Stimulated activated CD4-positive, alpha-beta T cell treated with anti-CD3 and anti-CD28 coated beads, Interleukin-12 subunit alpha, Interleukin-12 subunit beta, amount 100 ng/mL, for 24 hours (primary cell): Measurements from ENCODE around the gene VEPH1.

Experiments
- DNase-seq, 2 experiments: peaks; one replicate each; pipeline ENCODE4 v3.0.0-alpha.2; 2020; ENCODE audit warnings: low read depth in 2 of 2

VEPH1 gene

GRCh38 chr3:157301755-157302154 is 201.5 kb downstream of the VEPH1 start:
- no peak for DNase-seq

GRCh38 chr3:157300981-157301663 is 202.1 kb downstream of the VEPH1 start:
- DNase-seq, result no peak

DNA sequence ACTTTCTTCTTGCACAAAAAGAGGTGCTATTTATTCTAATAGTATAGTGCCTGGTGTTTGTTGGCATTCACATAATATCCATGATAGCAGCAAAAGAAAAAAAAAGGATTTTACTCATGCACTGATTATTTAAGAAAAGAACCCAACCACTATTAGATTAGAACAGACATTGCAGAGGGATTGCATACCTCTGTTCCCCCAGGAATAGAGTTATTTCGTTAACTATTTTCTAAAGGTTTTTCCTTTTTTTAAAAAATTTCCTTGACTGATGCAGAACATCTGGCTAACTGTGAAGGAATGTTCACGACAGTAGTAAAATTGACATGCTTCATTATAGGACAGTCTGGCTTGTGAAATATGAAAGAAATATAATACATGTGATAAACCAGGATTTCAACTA is 203.1 kb downstream of the VEPH1 start:
- no peak for DNase-seq

- no peak for DNase-seq
Measured at GRCh38 chr3:157297328-157297915, 205.8 kb downstream of the VEPH1 start.

DNA sequence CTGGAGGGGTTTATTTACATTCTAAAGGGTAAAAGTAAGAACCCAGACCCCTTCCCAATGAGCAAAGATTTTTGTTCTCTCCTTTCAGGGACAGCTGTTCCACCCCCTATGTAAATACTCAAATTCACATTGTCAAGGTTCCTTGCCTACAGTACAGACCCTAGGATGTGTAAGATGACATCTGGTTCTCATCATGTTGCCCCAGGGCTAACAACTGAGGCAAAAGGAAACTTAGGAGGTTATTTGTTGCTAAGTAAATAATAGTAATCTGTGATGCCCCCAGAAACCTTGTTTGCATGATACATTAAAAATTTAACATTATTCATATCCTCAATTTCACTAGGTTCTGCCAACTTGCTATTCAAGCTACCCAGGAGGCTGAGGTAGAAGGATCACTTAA is 208.3 kb downstream of the VEPH1 start:
- no peak for DNase-seq

GRCh38 chr3:157294491-157294890 is 208.7 kb downstream of the VEPH1 start:
- DNase-seq, result no peak

DNA sequence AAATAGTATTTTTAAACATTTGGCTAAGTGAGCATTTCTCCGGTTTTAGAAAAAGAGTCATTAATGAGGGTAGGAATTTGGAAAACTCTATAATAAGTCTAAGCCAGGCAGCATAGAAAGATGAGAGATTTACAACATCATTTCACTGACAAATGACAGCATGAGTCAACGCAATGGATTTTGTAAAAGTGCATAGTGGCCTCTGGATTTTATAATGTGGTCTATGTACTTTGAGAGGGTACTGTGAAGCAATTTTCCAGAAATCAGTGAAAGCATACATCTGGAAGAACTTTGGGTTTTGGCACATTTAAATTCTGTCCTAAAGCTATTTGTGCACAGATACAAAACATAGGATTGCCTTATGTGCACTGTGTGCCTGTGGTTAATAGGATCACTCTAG is 212.4 kb downstream of the VEPH1 start:
- no peak for DNase-seq

DNA sequence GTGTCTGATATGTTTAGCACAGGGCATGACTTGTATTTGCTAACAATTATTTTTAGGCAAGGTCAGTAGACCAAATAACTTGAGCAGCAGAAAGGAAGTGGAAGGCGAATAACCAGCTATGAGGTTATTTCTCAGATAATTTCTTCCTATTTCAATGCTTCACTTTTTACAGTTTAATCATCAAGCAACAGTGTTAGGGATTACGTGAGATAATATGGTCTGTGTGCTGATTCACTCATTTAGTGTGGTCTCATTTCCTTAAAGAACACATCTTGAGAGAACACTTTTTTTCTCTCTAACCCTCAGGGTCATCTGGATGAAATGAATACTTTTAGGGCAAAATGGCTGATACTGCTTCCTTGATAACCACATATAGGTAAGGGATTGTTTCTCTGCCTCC is 217.2 kb downstream of the VEPH1 start:
- DNase-seq, result no peak

DNA sequence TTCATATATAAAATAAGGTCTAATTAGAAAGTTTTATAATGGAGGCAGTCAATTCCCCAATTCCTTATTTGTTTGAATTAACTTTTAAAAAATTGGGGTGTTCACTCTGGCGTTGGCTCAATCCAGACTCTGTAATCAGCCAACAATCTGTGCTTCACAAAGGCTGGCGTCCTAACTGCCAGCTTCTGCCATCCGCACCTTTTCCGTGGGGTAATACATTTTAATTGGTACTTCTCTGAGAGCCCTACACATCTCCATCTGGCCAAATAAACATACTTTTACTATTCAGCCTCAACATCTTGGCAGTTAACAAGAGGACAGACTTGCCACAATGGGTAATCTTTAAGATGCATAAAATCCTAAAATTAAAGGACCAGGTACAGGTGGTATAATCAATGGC is 218.1 kb downstream of the VEPH1 start:
- DNase-seq, result no peak

DNA sequence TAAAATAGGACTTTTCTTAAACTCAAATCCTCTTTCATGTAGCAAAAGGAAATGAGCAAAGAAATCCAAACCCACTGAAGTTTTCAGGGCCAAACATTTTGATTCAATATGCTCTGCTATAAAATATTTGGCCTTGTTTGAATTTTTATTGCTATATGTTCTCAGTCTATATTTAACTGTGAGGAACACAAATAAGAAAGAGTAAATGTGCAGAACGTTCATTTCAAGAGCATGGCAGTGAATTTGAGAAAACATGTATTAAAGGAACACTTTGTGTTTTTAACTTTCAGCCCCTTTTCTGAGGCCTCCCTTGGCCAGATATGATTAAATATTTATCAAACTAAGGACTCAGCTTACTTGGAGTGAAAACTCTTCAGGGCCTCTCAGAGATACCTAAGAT is 218.5 kb downstream of the VEPH1 start:
- no peak for DNase-seq

DNA sequence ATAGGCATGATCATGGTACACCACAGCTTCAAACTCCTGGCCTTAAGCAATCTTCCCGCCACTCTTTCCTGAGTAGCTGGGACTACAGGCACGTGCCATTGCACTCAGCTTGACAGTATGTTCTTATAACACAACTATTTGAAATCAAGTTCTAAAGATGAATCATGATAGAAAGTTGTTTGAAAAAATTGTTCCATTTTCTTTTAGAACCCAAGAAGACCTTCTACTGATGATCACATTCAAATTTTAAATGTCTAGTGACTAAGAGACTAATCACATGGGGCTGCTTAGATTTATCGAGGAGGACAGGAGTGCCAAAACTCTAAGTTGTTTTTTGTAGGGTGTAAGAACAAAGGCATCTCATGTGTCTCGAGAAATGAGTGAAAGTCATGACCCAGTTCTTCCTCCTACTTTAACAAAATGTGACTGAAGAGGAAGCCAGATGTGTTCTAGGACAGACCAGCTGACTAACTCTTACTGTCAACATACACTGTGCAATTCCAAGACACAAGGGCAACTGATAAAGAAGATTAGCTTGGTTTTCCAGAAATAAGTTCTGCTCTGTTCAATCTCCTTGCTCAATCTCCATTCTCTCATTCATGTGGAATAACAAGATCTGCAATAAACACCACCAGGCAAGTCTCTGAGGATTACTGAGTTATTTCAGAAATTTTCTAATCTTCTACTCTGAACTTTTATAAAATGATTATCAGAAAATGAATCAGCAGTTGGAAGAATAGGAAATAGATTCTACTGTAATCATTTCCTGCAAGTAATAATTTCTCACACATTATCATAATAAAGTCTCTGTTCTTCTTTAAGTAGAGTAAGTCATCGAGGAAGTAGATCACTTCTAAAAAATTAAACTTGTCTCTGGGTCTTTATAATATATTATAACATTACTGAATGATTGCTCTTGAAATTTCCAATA is 220.7 kb downstream of the VEPH1 start:
- DNase-seq, result no peak

DNA sequence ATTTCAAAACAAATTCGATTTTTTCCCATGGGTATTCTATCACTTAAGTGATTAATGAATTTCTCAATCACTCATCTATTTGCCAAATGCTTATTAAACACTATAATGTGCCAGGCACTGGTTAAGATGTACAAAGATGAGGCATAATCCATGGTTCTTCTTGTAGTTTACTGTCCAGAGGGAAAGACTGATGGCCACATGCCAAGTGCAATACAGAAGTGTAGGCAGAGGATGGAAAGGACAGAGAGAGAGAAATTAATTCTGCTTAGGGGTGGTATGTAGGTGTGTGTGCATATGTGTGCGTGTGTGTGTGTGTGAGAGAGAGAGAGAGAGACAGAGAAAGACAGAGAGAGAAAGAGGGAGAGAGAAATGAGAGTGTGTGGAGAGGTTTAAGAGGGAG is 222.4 kb downstream of the VEPH1 start:
- DNase-seq, result no peak

DNA sequence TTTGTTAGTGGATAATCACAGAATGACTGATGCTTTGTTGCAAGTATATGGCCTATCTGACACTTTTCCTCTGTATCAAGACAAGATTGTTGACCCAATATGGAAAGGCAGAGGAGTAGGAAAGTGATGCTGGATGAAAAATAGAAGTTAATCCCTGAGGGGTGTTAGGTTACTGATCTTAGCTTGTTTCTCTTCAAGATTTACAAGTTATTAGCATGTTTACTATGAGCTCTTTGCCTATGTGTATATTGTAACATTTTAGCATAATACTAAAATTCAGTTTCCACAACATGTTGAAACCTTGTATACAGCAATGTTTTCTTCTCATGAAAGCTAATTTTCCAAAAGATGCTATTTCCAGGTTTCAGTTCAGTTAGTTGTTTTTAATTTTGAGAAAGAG is 222.9 kb downstream of the VEPH1 start:
- DNase-seq, result no peak

GRCh38 chr3:157279237-157279636 is 224.0 kb downstream of the VEPH1 start:
- DNase-seq, result no peak

DNA sequence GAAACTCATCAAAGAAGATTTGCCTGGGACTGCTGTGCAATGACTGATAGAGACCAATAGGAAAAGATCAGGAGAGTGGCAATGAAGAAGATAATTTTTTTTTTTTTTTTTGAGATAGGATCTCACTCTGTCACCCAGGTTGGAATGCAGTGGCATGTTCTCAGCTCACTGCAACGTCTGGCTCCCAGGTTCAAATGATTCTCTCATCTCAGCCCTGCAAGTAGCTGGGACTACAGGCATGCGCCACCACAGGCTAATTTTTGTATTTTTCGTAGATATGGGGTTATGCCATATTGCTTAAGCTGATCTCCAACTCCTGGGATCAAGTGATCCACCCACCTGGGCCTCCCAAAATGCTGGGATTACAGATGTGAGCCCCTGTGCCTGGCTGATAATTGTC is 226.4 kb downstream of the VEPH1 start:
- no peak for DNase-seq

DNA sequence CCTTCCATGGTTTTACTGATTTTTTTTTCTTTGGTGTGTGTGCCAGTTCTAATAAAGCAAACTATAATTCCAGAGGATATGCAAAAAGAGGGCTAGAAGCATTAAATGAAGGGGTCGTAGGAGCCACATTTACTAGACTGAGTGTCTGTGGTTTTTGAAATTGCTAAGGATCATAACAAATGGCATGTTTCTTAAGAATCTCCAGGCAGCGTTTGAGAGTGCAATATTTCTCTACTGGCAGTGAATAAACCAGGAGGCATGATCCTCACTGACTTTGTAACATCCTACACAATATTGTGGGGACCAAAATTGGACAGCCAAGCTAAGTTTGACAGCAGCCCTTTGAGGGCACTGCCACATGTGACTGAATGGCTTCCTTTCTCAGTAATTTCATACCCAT is 227.4 kb downstream of the VEPH1 start:
- no peak for DNase-seq

DNA sequence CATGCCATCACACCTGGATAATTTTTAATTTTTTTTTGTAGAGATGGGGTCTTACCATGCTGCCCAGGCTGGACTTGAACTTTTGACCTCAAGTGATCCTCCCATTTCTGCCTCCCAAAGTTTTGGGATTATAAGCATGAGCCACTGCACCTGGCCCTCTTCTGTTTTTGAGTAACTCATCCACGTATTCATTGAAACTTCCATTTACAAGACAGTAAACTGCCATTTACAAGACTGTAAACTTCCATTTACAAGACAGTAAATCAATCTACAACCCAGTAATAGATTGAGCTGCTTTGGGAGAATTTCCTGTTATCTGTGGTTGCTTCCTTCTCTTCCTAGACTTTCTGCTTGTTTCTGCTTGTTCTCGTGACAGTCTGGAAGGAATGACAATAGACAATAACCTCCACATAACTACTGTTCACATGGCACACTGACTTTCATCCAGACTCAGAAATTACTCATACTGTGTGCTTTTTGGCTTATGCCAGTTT is 228.5 kb downstream of the VEPH1 start:
- no peak for DNase-seq

DNA sequence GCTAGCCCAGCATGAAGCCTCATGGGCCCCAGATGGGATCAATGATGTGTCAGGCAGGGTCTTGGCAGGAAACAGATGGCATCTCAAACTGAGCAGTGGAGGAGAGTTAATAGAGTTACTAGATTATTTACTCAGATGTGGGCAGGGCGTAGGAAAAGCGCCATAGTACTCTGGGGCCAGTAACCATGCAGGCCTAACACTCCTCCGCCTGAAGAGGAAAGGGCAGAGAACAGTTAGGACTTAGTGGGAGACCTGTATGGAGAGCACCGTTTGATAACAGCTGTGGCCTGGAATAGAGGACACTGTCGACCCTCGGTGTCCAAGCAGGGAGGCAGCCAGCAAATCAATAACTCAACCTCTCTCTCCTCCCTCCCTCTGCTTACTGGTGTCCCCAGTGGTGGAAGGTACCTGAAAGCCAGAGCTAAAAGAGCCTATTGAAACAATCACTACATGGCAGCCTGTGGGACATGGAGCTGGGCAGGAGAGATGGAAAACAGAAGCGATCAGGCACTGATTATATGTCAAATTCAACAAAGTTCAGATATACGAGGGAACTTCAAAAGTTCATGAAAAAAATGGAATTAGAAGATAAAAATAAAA is 231.8 kb downstream of the VEPH1 start:
- DNase-seq, result no peak

DNA sequence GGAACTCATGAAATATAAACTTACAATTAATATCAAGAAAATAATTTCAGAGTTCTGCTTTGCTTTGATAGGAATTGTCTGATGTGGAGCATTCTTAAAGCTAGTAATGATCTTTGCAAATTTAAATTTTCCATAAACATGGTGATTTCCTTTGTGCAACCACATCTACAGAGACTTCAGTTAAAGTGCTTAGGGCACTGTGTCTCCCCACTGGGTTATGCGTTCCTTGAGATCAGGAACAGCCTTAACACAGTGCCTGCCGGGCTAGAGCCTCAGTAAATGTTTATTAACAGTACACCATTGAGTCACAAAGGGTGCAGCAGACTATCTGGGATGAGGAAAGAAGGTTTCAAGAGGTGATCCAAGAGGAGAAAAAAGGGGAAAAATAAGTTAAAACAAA is 235.2 kb downstream of the VEPH1 start:
- DNase-seq, result no peak

DNA sequence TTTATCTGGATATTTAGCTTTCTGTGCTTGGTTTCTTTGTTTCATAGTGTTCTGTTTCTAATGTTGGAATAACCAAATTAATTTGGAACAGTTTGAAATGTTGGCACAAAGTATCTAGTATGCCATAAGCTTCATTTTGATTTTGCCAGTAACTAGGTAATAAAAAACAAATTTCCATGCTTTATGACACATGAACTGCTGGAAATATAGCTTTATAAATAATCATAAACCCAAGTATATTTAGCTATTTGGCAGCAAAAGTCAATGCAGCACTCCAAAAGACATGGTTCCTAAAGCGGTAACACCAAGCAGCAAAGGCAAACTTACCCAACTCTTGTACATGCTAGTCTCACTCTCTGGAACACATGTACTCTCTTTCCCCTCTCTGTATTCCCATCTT is 237.3 kb downstream of the VEPH1 start:
- no peak for DNase-seq

DNA sequence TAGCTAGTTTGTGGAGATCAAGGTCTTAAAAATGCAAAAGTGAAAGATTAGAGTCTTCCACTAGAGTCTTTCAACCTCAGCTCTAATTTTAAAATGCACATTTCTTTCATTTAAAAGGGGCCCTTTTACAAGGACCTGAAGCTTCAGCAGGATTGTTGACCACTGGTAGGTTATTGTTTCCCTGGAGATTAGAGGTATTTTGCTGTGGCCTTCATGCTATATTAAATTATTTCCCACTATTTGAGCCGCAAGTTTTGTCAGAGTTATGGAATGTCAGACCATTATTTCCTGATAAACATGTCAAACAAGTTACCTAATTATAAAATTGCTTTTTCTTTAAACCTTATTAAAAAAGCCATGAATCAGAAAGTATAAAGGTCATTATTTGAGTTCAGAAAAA is 240.2 kb downstream of the VEPH1 start:
- DNase-seq, result no peak

GRCh38 chr3:157261000-157261399 is 242.2 kb downstream of the VEPH1 start:
- DNase-seq, result no peak
